Natural killer cell (primary cell): ENCODE data around the gene DGKB. TPM values are rescaled to one million over a fixed set of nuclear protein-coding genes. Genes with fewer than 3 reads are reported as not detected.
"Not testable (repeated sequence)": the region's sequence is repeated elsewhere in the genome, so short reads cannot be mapped to it uniquely, and the experiment has no call there.

Source experiments
- ATAC-seq, 3 donors: fragments of 150-1000 bp in 2 of 3; fragments of 200-7000 bp in 1 of 3; cut with Tn5 transposase; 1 replicate in 1 of 3; 2 replicates in 2 of 3; pipeline ENCODE4 v1.10.0; 2021; ENCODE audit warnings: mild to moderate bottlenecking in 2 of 3, moderate library complexity in 2 of 3
- DNase-seq, 2 donors: peaks; one replicate each; pipeline versions ENCODE4 v3.0.0 to v3.0.0-alpha.2; 2013 to 2021; ENCODE audit warnings: mixed read lengths in 1 of 2
- H3K27ac ChIP-seq: one replicate; pipeline ENCODE4 v1.5.1; 2013; ENCODE audit warnings: mild to moderate bottlenecking, low read length
- H3K27me3 ChIP-seq: one replicate; pipeline ENCODE4 v1.6.1; 2013; ENCODE audit warnings: low read length; ENCODE audit not compliant: control insufficient read depth, insufficient read depth
- H3K36me3 ChIP-seq: one replicate; pipeline ENCODE4 v1.6.1; 2013; ENCODE audit warnings: low read length; ENCODE audit not compliant: control insufficient read depth, insufficient read depth
- H3K4me1 ChIP-seq: one replicate; pipeline ENCODE4 v1.6.1; 2013; ENCODE audit warnings: low read length; ENCODE audit not compliant: control insufficient read depth, insufficient read depth
- H3K4me3 ChIP-seq: one replicate; pipeline ENCODE4 v1.5.1; 2013; ENCODE audit warnings: low read length
- H3K9me3 ChIP-seq: one replicate; pipeline ENCODE4 v1.6.1; 2013; ENCODE audit warnings: low read length; ENCODE audit not compliant: control insufficient read depth, insufficient read depth
- H3K27ac Mint-ChIP-seq, 2 donors: one replicate each; pipeline ENCODE4 v1.8.0; 2022; ENCODE audit warnings: mild to moderate bottlenecking in 2 of 2, mixed read lengths in 2 of 2, moderate library complexity in 1 of 2
- H3K27me3 Mint-ChIP-seq, 2 donors: one replicate each; pipeline ENCODE4 v1.8.0; 2022; ENCODE audit warnings: low read depth in 2 of 2, mixed read lengths in 2 of 2
- H3K36me3 Mint-ChIP-seq: one replicate; pipeline ENCODE4 v1.8.0; 2022; ENCODE audit warnings: mixed read lengths
- H3K4me1 Mint-ChIP-seq, 2 donors: one replicate each; pipeline ENCODE4 v1.8.0; 2022; ENCODE audit warnings: mixed read lengths in 2 of 2
- H3K4me3 Mint-ChIP-seq: one replicate; pipeline ENCODE4 v1.8.0; 2022; ENCODE audit warnings: mild to moderate bottlenecking, moderate library complexity, mixed read lengths
- H3K9me3 Mint-ChIP-seq, 2 donors: one replicate each; pipeline ENCODE4 v1.8.0; 2022; ENCODE audit warnings: mixed read lengths in 2 of 2
- WGBS: methylation state at CpG from one replicate; pipeline ENCODE4 v1.1.7; 2013; ENCODE audit warnings: missing lambda C conversion rate; ENCODE audit not compliant: insufficient coverage; 5-methylcytosine and 5-hydroxymethylcytosine counted together
- intact Hi-C: fragments of 100-400 bp; cut with micrococcal nuclease; formaldehyde crosslinking; loops from one replicate; pipeline ENCODE4 v1.14.2; 2022
- total RNA-seq, 4 donors: library from RNA; stranded (reverse); fragments of 120-200 nt in 1 of 4; gene quantifications; one replicate each; pipeline versions ENCODE4 v1.2.3 to v1.2.4, GENCODE V29; 2013 to 2022
- TF ChIP-seq, protein P1 (sequence below): fragments of 200-600 bp; IDR thresholded peaks from one replicate; pipeline ENCODE4 v1.8.0; 2022; ENCODE audit warnings: antibody characterized with exemption

The DGKB gene
- total RNA-seq, 3 donors from 2014 or later (not counting 1 experiment from before 2014, with no cell fraction given) = not detected

DNA sequence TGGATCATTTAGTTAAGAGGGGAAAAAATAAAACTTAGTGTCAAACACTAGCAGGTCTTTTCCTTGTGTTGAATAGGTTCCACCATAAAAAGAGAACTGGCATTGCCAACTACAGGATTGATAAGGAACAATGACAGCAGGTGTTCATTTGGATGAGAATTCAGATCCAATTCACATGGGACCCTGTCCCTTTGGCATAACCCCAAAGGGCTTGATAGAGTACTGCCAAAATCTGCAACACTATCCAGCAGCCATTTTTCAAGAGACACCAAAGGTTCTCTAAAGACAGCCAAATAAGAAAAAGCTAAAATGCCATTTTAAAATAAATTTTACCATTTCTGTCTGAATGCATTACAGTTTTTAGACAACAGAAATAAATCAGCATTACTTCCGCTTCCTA lies 422.3 kb downstream of the DGKB start:
- Histone ChIP-seq H3K27ac (no peak overlapping the region), H3K4me3 (no peak overlapping the region), H3K36me3 (no peaks in the 10 kb centered on the region), H3K27me3 (no peaks in the 10 kb centered on the region), H3K4me1 (no peaks in the 10 kb centered on the region), H3K9me3 (no peaks in the 10 kb centered on the region)
- Mint-ChIP-seq H3K4me1 (no peaks in the 10 kb centered on the region), H3K27me3 (no peaks in the 10 kb centered on the region), H3K27ac (no peak overlapping the region), H3K36me3 (no peaks in the 10 kb centered on the region), H3K4me3 (no peak overlapping the region), H3K9me3 (peaks cover 0 to 4% of the 10 kb centered on the region in 2 donors)
- ATAC-seq (no peak), DNase-seq (no peak)
- intact Hi-C loops = no loop called here
- 38% methylated on average over 1 of the region's 1 CpG for WGBS
- TF ChIP-seq, protein P1, sequence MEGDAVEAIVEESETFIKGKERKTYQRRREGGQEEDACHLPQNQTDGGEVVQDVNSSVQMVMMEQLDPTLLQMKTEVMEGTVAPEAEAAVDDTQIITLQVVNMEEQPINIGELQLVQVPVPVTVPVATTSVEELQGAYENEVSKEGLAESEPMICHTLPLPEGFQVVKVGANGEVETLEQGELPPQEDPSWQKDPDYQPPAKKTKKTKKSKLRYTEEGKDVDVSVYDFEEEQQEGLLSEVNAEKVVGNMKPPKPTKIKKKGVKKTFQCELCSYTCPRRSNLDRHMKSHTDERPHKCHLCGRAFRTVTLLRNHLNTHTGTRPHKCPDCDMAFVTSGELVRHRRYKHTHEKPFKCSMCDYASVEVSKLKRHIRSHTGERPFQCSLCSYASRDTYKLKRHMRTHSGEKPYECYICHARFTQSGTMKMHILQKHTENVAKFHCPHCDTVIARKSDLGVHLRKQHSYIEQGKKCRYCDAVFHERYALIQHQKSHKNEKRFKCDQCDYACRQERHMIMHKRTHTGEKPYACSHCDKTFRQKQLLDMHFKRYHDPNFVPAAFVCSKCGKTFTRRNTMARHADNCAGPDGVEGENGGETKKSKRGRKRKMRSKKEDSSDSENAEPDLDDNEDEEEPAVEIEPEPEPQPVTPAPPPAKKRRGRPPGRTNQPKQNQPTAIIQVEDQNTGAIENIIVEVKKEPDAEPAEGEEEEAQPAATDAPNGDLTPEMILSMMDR = no peak

DNA sequence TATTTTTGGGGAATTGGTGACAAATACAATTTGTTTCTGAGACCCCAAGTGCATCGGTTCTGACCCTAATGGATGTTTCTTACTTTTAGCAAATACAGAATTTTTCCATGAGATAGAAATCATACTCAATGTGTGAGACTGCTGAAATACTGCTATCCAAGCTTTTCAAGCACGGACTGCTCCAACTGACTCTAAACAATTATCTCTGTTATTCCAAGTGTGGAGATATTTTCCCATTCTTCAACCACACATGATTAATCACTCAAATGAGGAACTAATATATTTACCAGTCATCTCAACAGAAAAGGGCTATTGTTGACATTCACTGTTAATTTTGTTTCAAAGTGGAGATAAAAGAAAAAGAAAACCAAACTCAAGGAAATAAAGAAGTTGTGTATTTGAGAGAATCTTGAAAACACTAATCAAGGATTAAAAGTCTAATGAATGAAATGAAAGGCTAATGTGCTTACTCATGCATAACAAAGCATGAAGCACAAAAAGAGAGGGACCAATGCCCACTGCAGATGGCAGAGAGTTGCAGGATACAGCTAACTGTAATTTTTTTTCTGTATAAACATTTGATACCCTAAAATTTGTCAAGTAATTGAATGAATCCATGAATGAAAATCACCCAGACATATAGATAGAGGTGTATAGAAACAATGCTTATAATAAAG lies 423.6 kb downstream of the DGKB start:
- intact Hi-C loops = no loop called here
- Mint-ChIP-seq H3K4me1 (no peaks in the 10 kb centered on the region), H3K27me3 (no peaks in the 10 kb centered on the region), H3K36me3 (no peaks in the 10 kb centered on the region), H3K9me3 (peaks cover 4 to 6% of the 10 kb centered on the region in 2 donors), H3K27ac (no peak overlapping the region), H3K4me3 (no peak overlapping the region)
- Histone ChIP-seq H3K27me3 (no peaks in the 10 kb centered on the region), H3K36me3 (no peaks in the 10 kb centered on the region), H3K4me3 (no peak overlapping the region), H3K4me1 (no peaks in the 10 kb centered on the region), H3K9me3 (no peaks in the 10 kb centered on the region), H3K27ac (no peak overlapping the region)
- DNase-seq (no peak), ATAC-seq (no peak)
- TF ChIP-seq, protein P1 = no peak
- 67% methylated on average over 2 of the region's 2 CpGs for WGBS

DNA sequence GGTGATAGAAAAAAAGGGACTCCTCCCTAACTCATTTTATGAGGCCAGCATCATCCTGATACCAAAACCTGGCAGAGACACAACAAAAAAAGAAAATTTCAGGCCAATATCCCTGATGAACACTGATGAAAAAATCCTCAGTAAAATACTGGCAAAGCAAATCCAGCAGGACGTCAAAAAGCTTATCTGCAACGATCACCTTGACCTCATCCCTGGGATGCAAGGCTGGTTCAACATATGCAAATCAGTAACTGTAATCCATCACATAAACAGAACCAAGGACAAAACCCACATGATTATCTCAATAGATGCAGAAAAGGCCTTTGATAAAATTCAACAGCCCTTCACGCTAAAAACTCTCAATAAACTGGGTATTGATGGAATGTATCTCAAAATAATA lies 440.8 kb downstream of the DGKB start:
- H3K4me3 Mint-ChIP-seq, H3K36me3 ChIP-seq, intact Hi-C loops, H3K4me1 Mint-ChIP-seq, H3K9me3 Mint-ChIP-seq, ATAC-seq, H3K27ac Mint-ChIP-seq, DNase-seq, H3K27me3 ChIP-seq, H3K27ac ChIP-seq, H3K4me1 ChIP-seq, H3K4me3 ChIP-seq, H3K9me3 ChIP-seq, H3K36me3 Mint-ChIP-seq, H3K27me3 Mint-ChIP-seq: not testable (repeated sequence)
- 45% methylated on average over 2 of the region's 3 CpGs for WGBS

DNA sequence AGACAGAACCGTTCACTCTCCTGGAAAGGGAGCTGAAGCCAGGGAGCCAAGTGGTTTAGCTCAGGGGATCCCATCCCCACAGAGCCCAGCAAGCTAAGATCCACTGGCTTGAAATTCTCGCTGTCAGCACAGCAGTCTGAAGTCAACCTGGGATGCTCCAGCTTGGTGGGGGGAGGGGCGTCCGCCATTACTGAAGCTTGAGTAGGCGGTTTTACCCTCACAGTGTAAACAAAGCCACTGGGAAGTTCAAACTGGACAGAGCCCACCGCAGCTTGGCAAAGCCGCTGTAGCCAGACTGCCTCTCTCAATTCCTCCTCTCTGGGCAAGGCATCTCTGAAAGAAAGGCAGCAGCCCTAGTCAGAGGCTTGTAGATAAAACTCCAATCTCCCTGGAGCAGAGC lies 443.7 kb downstream of the DGKB start:
- not testable (repeated sequence) for H3K4me1 ChIP-seq, H3K4me1 Mint-ChIP-seq, H3K27me3 Mint-ChIP-seq, DNase-seq, H3K27ac Mint-ChIP-seq, H3K36me3 ChIP-seq, H3K27me3 ChIP-seq, ATAC-seq, H3K4me3 Mint-ChIP-seq, H3K9me3 Mint-ChIP-seq, H3K4me3 ChIP-seq, H3K36me3 Mint-ChIP-seq, H3K9me3 ChIP-seq, H3K27ac ChIP-seq
- intact Hi-C loops = loop anchor here (5.0 kb wide), 2 partner anchors 932 to 1822 kb away; no protein-coding TSS in a partner anchor
- WGBS = 92% methylated on average over 7 of the region's 7 CpGs
